Mucosa of descending colon (tissue), 3 donors: ENCODE results near the gene ACIN1. TPM values are rescaled to one million over a fixed set of nuclear protein-coding genes. Genes with fewer than 3 reads are reported as not detected.
A peak's percentile ranks its signal among the peaks of the same experiment; 100 is the strongest.

Source experiments
- ATAC-seq: fragments of 200-7000 bp; cut with Tn5 transposase; one replicate; pipeline ENCODE4 v1.9.1; 2020; ENCODE audit warnings: mild to moderate bottlenecking, moderate library complexity
- DNase-seq, 3 donors: peaks; one replicate each; pipeline ENCODE4 v3.0.0-alpha.2; 2020
- H3K36me3 ChIP-seq: fragments of 200-600 bp; one replicate; pipeline ENCODE4 v1.8.0; 2021; ENCODE audit warnings: low read depth, mild to moderate bottlenecking
- H3K4me1 ChIP-seq: fragments of 200-600 bp; one replicate; pipeline ENCODE4 v1.8.0; 2021; ENCODE audit warnings: low read depth, mild to moderate bottlenecking
- H3K4me3 ChIP-seq: fragments of 200-600 bp; one replicate; pipeline ENCODE4 v1.8.0; 2021; ENCODE audit warnings: mild to moderate bottlenecking
- H3K9me3 ChIP-seq: fragments of 200-600 bp; one replicate; pipeline ENCODE4 v1.8.0; 2021; ENCODE audit warnings: mild to moderate bottlenecking
- CTCF ChIP-seq: fragments of 200-600 bp; IDR thresholded peaks from one replicate; pipeline ENCODE4 v1.8.0; 2022; ENCODE audit warnings: antibody characterized with exemption, mild to moderate bottlenecking
- intact Hi-C, 2 donors: fragments of 100-400 bp; cut with DNase I in 1 of 2; cut with micrococcal nuclease in 1 of 2; formaldehyde crosslinking; loops; one replicate each; pipeline versions ENCODE4 v1.11.0 to v1.11.1; 2022; cut with DNase I, micrococcal nuclease
- total RNA-seq, 3 donors: library from RNA; stranded (reverse); fragmentation: NEBNext Ultra II Directional in 2 of 3; extraction: Animal tissue kit (Norgen Biotek cat#: 25700) in 2 of 3; gene quantifications; one replicate each; pipeline versions ENCODE4 v1.2.1 to v1.2.4, GENCODE V29; 2021 to 2023
- donor health status: DM: no; HTN: no; CAD: no; lungs with moderate emphysema.
- donor health status: DM: no; HTN: no; CAD: no.
- donor health status: DM: no; HTN: yes; CAD: no.

ACIN1 gene
- total RNA-seq, 3 donors from 2014 or later, result 143 to 172 (median 170) TPM

- Histone ChIP-seq H3K9me3 (no peaks in the 10 kb centered on the region), H3K36me3 (no peaks in the 10 kb centered on the region), H3K4me1 (no peaks in the 10 kb centered on the region), H3K4me3 (no peak within 1 kb of the TSS)
- ATAC-seq, result no peak
- intact Hi-C loops, result no loop called here
- no peak for DNase-seq
- TF ChIP-seq CTCF, result no peak
Measured at GRCh38 chr14:23042162-23042965, 52.6 kb downstream of the ACIN1 start, which contains the start of gene PSMB11. PSMB11 (plus strand) TSS chr14:23042212; CDS start chr14:23042226, 14 bp downstream.

- intact Hi-C loops, result no loop called here
- H3K9me3 ChIP-seq, result no peaks in the 10 kb centered on the region
- H3K36me3 ChIP-seq, result no peaks in the 10 kb centered on the region
- DNase-seq, result no peak
- no peaks in the 10 kb centered on the region for H3K4me1 ChIP-seq
- no peak for TF ChIP-seq CTCF
- no peak overlapping the region for H3K4me3 ChIP-seq
- no peak for ATAC-seq
Measured at GRCh38 chr14:23041729-23042128, 53.2 kb downstream of the ACIN1 start.

GRCh38 chr14:23040100-23040499 is 54.8 kb downstream of the ACIN1 start:
- no peak for ATAC-seq
- intact Hi-C loops, result no loop called here
- no peak for TF ChIP-seq CTCF
- DNase-seq, result no peak
- H3K36me3 ChIP-seq, result no peaks in the 10 kb centered on the region
- H3K9me3 ChIP-seq, result no peaks in the 10 kb centered on the region
- H3K4me3 ChIP-seq, result no peak overlapping the region
- H3K4me1 ChIP-seq, result no peaks in the 10 kb centered on the region

GRCh38 chr14:23035303-23036144 is 59.4 kb downstream of the ACIN1 start:
- Histone ChIP-seq H3K9me3 (no peaks in the 10 kb centered on the region), H3K4me3 (peak overlapping the region; percentile 52), H3K36me3 (no peaks in the 10 kb centered on the region), H3K4me1 (peaks cover 8% of the 10 kb centered on the region)
- intact Hi-C loops, result no loop called here
- DNase-seq, result no peak
- TF ChIP-seq CTCF, result no peak
- ATAC-seq, result no peak

GRCh38 chr14:23034498-23035302 is 60.2 kb downstream of the ACIN1 start, which contains the start of gene PSMB5:
PSMB5 (minus strand) TSS chr14:23034900; CDS start chr14:23034881, 19 bp downstream.
- Histone ChIP-seq H3K4me1 (peaks cover 8% of the 10 kb centered on the region), H3K36me3 (no peaks in the 10 kb centered on the region), H3K4me3 (peak within 1 kb of the TSS; percentile 52), H3K9me3 (no peaks in the 10 kb centered on the region)
- intact Hi-C loops, result no loop called here
- no peak for TF ChIP-seq CTCF
- DNase-seq, result peak; percentile 85 to 93 (median 91)
- peak; percentile 99 for ATAC-seq
